Fibroblast of lung (primary cell): Measurements from ENCODE around the gene SIGLEC11. TPM values are rescaled to one million over a fixed set of nuclear protein-coding genes. Genes with fewer than 3 reads are reported as not detected.
A peak's percentile ranks its signal among the peaks of the same experiment; 100 is the strongest.

Experiments
- DNase-seq, 2 donors: peaks; one replicate each; pipeline versions ENCODE4 v3.0.0 to v3.0.0-alpha.2; 2010; ENCODE audit warnings: low read depth in 2 of 2
- H2AFZ ChIP-seq: 2 replicates; pipeline ENCODE4 v1.5.1; 2012; ENCODE audit warnings: low read length, control low read depth, inconsistent platforms
- H3K27ac ChIP-seq: 2 replicates; pipeline ENCODE4 v1.5.1; 2011; ENCODE audit warnings: low read length, control low read depth; ENCODE audit not compliant: insufficient read depth
- H3K27me3 ChIP-seq: 2 replicates; pipeline ENCODE4 v1.5.1; 2011; ENCODE audit warnings: mild to moderate bottlenecking, low read length; ENCODE audit not compliant: control insufficient read depth, insufficient read depth
- H3K36me3 ChIP-seq: 2 replicates; pipeline ENCODE4 v1.5.1; 2011; ENCODE audit warnings: low read length; ENCODE audit not compliant: control insufficient read depth, insufficient read depth
- H3K4me1 ChIP-seq: 2 replicates; pipeline ENCODE4 v1.5.1; 2011; ENCODE audit warnings: low read length; ENCODE audit not compliant: control insufficient read depth, insufficient read depth; ENCODE audit errors: extremely low read depth
- H3K4me2 ChIP-seq: 2 replicates; pipeline ENCODE4 v1.5.1; 2011; ENCODE audit warnings: low read length, control low read depth; ENCODE audit not compliant: insufficient read depth; ENCODE audit errors: extremely low read depth
- H3K4me3 ChIP-seq, 4 experiments: fragments of 200-600 bp in 1 of 4; sonication (generic) in 1 of 4; replicated peaks in 1 of 4; 2 replicates each; pipeline ENCODE4 v1.5.1; 2011 to 2016; ENCODE audit warnings: low read length in 4 of 4, low read depth in 3 of 4, mild to moderate bottlenecking in 3 of 4, control low read depth in 2 of 4, inconsistent platforms in 1 of 4, mixed read lengths in 1 of 4; ENCODE audit not compliant: insufficient read depth in 1 of 4; ENCODE audit errors: control extremely low read depth in 1 of 4
- H3K79me2 ChIP-seq: 2 replicates; pipeline ENCODE4 v1.5.1; 2012; ENCODE audit warnings: mild to moderate bottlenecking, low read length, inconsistent platforms; ENCODE audit not compliant: control insufficient read depth, insufficient read depth
- H3K9ac ChIP-seq: 2 replicates; pipeline ENCODE4 v1.5.1; 2011; ENCODE audit warnings: mild to moderate bottlenecking, low read length, control low read depth; ENCODE audit not compliant: insufficient read depth
- H3K9me3 ChIP-seq: 2 replicates; pipeline ENCODE4 v1.5.1; 2012; ENCODE audit warnings: low read depth, low read length; ENCODE audit not compliant: control insufficient read depth, insufficient read depth
- H4K20me1 ChIP-seq: 2 replicates; pipeline ENCODE4 v1.5.1; 2011; ENCODE audit warnings: low read length; ENCODE audit not compliant: control insufficient read depth, insufficient read depth; ENCODE audit errors: extremely low read depth
- EZH2 ChIP-seq: IDR thresholded peaks from 2 replicates; pipeline ENCODE4 v1.5.1; 2012; ENCODE audit warnings: low read length, control low read depth, mild to moderate bottlenecking; ENCODE audit errors: missing control alignments
- polyA plus RNA-seq, 2 donors: library from polyadenylated mRNA; depleted of rRNA in 1 of 2; stranded (reverse) in 1 of 2; unstranded in 1 of 2; fragments of >200 nt; gene quantifications; 2 replicates each; pipeline ENCODE4 v1.2.1, GENCODE V29; 2011 to 2012; ENCODE audit warnings: missing spikeins in 1 of 2
- total RNA-seq: library from RNA; depleted of rRNA; stranded (reverse); fragments of >200 nt; gene quantifications from 2 replicates; pipeline ENCODE4 v1.2.1, GENCODE V29; 2014
- TF ChIP-seq, protein P1 (sequence below), 2 donors: IDR thresholded peaks in 1 of 2; conservative IDR thresholded peaks in 1 of 2; 1 replicate in 1 of 2; 2 replicates in 1 of 2; pipeline ENCODE4 v1.5.1; 2011 to 2012; ENCODE audit warnings: low read length in 2 of 2, control low read depth in 1 of 2, inconsistent platforms in 1 of 2, low read depth in 1 of 2, mild to moderate bottlenecking in 1 of 2

The SIGLEC11 gene
- total and polyA plus RNA-seq, 2 donors (not counting 1 experiment from before 2014, with no cell fraction given): not detected

DNA sequence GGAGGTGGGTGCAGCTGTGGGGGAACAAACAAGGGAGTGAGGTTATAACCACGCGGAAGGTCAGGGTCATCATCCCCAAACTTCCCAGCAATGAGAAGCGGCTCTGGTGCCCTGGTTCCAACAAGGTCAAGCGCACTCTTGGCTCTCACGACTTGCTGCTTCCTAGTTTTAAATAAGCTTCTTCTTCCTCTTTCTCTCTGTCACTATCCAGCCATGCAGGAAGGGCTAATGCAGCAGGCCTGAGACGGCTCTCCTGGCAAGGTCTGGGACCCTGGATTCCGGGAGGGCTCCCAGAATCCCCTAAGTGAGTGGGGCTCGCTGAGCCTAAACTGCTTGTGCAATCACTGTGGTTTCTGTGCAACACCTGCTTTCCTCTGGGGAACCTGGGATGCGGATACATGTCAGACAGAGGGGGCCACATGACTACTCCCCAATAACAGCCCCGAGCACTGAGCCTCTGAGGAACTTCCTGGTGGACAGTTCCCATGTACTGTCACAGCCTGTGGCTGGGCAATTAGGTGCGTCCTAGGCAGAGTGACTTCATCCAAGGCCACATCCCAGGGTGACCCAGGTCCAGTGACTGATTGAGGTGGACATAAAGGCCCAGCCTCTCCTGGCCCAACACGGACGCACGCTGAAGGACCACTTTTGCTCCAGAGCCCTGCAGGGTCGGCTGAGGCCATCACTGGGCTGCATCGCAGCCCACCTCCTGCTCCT, 40.0 kb upstream of the SIGLEC11 start:
- DNase-seq: no peak
- Histone ChIP-seq H3K4me1 (peaks cover 8% of the 10 kb centered on the region), H2AFZ (no peak overlapping the region), H3K9ac (no peak overlapping the region), H3K27ac (no peak overlapping the region), H3K4me2 (no peak overlapping the region), H3K79me2 (no peaks in the 10 kb centered on the region), H3K4me3 (no peak overlapping the region), H3K9me3 (no peaks in the 10 kb centered on the region), H3K27me3 (no peaks in the 10 kb centered on the region), H3K36me3 (peaks cover 19% of the 10 kb centered on the region), H4K20me1 (no peaks in the 10 kb centered on the region)
- TF ChIP-seq, protein P1, sequence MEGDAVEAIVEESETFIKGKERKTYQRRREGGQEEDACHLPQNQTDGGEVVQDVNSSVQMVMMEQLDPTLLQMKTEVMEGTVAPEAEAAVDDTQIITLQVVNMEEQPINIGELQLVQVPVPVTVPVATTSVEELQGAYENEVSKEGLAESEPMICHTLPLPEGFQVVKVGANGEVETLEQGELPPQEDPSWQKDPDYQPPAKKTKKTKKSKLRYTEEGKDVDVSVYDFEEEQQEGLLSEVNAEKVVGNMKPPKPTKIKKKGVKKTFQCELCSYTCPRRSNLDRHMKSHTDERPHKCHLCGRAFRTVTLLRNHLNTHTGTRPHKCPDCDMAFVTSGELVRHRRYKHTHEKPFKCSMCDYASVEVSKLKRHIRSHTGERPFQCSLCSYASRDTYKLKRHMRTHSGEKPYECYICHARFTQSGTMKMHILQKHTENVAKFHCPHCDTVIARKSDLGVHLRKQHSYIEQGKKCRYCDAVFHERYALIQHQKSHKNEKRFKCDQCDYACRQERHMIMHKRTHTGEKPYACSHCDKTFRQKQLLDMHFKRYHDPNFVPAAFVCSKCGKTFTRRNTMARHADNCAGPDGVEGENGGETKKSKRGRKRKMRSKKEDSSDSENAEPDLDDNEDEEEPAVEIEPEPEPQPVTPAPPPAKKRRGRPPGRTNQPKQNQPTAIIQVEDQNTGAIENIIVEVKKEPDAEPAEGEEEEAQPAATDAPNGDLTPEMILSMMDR (conservative IDR thresholded peaks at IDR 0.05 in 1 of 2, IDR thresholded peaks at IDR 0.05 in 1 of 2; ENCODE audit: low read depth in 1 of 2, low read length in 2 of 2): no peak
- TF ChIP-seq EZH2: no peak

DNA sequence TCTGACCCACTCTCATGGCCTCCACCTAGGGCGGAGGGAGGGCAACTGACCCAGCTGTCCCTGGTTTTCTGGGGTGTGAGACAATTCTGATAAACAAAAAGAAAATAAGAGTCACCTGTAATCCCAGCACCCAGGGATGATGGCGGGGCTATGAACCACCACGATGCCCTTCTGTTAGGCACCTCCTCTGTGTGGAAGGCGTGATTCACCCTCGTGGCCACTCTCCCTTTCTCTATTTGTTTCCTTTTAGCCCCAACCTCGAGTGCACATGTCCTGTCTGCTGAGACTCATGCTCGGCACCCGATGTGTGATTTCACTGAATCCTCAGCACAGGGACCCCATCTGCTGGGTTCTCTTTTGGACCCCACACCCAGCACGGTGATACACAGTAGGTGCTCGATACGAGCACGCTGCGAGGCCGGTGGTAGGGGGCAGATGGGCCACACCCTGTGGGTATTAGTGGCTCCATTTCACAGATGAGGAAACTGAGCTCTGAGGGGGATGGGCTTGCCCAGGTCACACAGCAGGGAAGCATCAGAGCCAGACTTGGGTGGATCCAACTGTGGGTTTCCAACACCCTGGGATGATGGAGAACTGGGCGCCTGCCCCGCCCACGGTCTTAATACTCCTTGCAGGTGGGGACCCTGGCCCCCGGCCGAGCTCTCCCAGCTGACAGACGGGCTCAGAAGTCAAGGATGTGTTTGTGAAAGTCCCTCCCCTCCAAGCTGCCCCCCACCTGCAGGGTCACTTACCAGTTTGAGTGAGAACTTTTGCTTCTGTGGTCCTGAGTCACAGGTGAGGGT, 39.3 kb upstream of the SIGLEC11 start:
- Histone ChIP-seq H3K9ac (no peak overlapping the region), H2AFZ (no peak overlapping the region), H3K4me3 (no peak overlapping the region), H3K9me3 (no peaks in the 10 kb centered on the region), H3K4me2 (no peak overlapping the region), H3K27me3 (no peaks in the 10 kb centered on the region), H3K79me2 (no peaks in the 10 kb centered on the region), H4K20me1 (no peaks in the 10 kb centered on the region), H3K27ac (no peak overlapping the region), H3K36me3 (peaks cover 19% of the 10 kb centered on the region), H3K4me1 (peaks cover 8% of the 10 kb centered on the region)
- no peak for DNase-seq
- TF ChIP-seq, protein P1 (conservative IDR thresholded peaks at IDR 0.05 in 1 of 2, IDR thresholded peaks at IDR 0.05 in 1 of 2; ENCODE audit: low read depth in 1 of 2, low read length in 2 of 2): no peak
- no peak for TF ChIP-seq EZH2

DNA sequence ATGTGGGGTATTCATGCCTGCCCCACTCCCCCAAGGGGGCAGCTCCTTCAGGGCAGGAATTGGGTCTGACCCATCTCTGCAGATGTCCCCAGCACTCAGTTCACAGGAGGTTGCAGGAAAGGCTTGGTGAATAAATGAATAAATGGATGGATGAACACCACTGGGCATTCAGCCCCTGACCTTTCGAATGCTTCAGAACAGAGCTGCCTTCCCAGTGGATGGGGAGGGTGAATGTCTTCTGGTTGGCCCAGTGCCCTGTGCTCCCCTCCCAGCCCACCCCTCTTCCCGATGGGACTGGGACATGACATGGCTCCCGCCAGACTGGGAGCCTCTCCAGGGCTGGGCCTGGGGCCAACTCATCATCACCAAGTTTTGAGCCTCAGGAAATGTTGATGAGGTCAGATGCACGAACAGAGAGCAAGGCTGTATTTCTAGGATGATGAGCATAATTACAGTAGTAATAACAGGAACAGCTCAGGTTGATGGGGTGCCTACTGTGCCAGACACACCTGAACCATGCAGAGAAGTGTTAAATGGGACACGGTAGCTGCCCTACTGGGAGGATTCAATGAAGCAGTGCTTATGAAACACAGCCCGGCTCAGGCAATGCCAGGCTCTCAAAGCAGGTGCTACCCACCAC, 38.5 kb upstream of the SIGLEC11 start:
- no peaks in the 10 kb centered on the region for H4K20me1 ChIP-seq
- no peak for TF ChIP-seq EZH2
- TF ChIP-seq, protein P1 (conservative IDR thresholded peaks at IDR 0.05 in 1 of 2, IDR thresholded peaks at IDR 0.05 in 1 of 2; ENCODE audit: low read depth in 1 of 2, low read length in 2 of 2): no peak
- H2AFZ ChIP-seq: no peak overlapping the region
- H3K4me1 ChIP-seq: peaks cover 8% of the 10 kb centered on the region
- H3K9ac ChIP-seq: no peak overlapping the region
- H3K27ac ChIP-seq: no peak overlapping the region
- no peaks in the 10 kb centered on the region for H3K79me2 ChIP-seq
- no peak overlapping the region for H3K4me2 ChIP-seq
- no peaks in the 10 kb centered on the region for H3K9me3 ChIP-seq
- no peak overlapping the region for H3K4me3 ChIP-seq
- H3K36me3 ChIP-seq: peaks cover 23% of the 10 kb centered on the region
- peak in 1 of 2 donors; percentile 5 for DNase-seq
- no peaks in the 10 kb centered on the region for H3K27me3 ChIP-seq
